ENCODE measurements around the gene SBK3.

The SBK3 gene

GRCh38 chr19:55579766-55580621 is 34.7 kb upstream of the SBK3 start:
- TF ChIP-seq GATA3 (IDR thresholded peaks at IDR 0.05; ENCODE audit: low read depth, low read length) (no peak), GATA2 (IDR thresholded peaks at IDR 0.05; ENCODE audit: low read depth, low read length) (no peak)

DNA sequence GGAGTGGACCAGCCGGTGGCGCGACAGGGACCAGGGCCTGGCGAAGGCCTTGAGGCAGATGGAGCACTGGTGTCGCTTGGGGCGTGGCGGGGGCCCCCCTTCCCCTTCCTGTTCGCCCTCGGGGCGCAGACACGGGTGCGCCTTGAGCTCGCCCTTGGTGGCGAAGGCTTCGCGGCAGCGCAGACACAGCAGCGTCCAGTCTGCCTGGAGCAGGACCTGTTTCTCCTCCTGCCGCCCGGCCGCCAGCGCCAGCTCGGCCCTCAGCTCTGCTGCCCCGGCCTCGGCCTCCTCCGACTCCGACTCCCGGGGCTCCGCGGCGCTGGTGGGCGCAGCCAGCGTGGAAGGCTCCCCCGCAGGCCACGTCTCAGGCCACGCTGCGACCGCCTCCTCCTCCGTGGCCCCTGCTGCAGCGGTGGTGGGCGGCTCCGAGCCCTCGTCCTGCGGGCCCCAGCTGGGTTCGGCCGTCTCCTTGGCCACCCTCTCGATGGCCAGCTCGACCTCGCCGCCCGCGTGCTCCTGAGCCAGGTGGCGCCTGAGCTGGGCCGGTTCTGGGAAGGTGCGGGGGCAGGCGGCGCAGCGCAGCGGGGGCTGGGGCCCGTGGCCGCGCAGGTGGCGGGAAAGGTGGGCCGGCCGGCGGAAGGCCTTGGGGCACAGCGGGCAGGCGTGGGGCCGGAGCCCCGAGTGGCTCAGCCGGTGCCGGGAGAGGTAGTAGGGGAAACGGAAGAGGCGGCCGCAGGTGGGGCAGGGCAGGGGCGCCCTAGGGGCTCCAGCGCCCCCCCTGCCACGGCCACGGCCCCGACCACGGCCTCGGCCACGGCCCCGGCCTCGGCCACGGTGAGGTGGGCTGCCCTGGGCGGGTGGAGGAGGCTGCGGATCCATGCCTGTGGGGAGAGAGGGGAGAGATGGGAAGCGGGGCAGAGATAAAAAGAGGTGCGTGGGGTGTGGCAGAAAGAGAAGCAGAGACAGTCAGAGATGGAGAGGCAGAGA is 33.7 kb upstream of the SBK3 start:
- TF ChIP-seq GATA3 (IDR thresholded peaks at IDR 0.05; ENCODE audit: low read depth, low read length): no peak
- no peak for TF ChIP-seq GATA2 (IDR thresholded peaks at IDR 0.05; ENCODE audit: low read depth, low read length)

DNA sequence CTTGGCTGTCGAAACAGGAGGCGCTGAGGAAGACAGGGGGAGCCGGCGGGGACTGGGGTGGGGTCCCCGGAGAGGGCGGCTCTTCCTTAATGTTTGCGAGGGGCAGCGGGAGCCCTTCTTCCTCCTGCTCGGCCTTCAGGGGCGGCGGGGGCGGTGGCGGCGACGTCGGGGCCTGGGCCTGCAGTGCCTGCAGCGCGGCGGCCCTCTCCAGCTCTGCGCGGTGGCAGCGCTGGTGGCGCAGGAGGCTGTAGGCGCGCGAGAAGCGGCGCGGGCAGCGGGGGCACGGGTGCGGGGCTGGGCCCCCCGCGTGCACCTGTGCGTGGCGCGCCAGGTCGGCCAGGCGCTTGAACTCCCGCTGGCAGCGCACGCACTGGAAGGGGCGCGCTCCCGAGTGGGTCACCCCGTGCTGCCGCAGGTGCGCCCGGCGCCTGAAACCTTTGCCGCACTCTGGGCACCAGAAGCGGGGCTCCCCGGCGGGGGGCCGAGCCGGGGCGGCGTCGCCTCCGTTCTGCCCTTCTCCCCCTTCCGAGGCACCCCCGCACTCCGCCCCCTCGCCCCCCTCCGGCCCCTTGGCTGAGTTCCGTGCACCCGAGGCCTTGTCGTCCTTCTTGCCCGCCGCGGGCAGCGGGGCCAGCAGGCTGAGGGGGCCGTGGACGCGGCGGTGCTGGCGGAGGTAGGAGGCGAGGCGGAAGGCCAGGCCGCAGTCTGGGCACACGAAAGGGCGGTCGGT is 32.9 kb upstream of the SBK3 start:
- TF ChIP-seq GATA2 (IDR thresholded peaks at IDR 0.05; ENCODE audit: low read depth, low read length) (no peak), GATA3 (IDR thresholded peaks at IDR 0.05; ENCODE audit: low read depth, low read length) (no peak)

- TF ChIP-seq GATA2 (IDR thresholded peaks at IDR 0.05; ENCODE audit: low read depth, low read length) (no peak), GATA3 (IDR thresholded peaks at IDR 0.05; ENCODE audit: low read depth, low read length) (no peak)
These were observed 31.4 kb upstream of the SBK3 start for GRCh38 chr19:55576746-55577145.

- TF ChIP-seq GATA2 (IDR thresholded peaks at IDR 0.05; ENCODE audit: low read depth, low read length): no peak
- TF ChIP-seq GATA3 (IDR thresholded peaks at IDR 0.05; ENCODE audit: low read depth, low read length): no peak
These were observed 22.5 kb upstream of the SBK3 start for GRCh38 chr19:55567708-55568328.

GRCh38 chr19:55566823-55567222 is 21.5 kb upstream of the SBK3 start:
- TF ChIP-seq GATA3 (IDR thresholded peaks at IDR 0.05; ENCODE audit: low read depth, low read length): no peak
- no peak for TF ChIP-seq GATA2 (IDR thresholded peaks at IDR 0.05; ENCODE audit: low read depth, low read length)

DNA sequence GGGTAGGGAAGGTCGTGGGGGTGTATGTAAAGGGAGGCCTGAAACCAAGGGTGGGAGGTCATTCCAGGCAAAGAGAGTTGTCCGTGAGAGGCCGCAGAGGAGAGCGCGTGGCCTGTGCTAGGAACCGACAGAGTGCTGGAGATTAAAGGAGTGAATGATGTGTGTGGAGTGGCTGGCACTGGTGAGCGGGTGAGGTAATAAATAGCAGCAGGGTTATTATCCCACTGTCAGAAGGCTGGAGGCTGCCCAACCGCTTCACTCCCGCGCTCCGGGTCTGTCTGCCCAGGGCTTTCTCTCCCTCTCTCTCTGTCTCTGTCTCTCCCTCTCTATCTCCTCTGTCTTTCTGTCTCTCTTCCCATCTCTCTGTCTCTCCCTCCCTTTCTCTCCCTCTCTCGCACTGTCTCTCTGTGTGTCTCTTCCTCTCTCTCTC is 17.9 kb upstream of the SBK3 start:
- TF ChIP-seq GATA2 (IDR thresholded peaks at IDR 0.05; ENCODE audit: low read depth, low read length) (no peak), GATA3 (IDR thresholded peaks at IDR 0.05; ENCODE audit: low read depth, low read length) (no peak)

DNA sequence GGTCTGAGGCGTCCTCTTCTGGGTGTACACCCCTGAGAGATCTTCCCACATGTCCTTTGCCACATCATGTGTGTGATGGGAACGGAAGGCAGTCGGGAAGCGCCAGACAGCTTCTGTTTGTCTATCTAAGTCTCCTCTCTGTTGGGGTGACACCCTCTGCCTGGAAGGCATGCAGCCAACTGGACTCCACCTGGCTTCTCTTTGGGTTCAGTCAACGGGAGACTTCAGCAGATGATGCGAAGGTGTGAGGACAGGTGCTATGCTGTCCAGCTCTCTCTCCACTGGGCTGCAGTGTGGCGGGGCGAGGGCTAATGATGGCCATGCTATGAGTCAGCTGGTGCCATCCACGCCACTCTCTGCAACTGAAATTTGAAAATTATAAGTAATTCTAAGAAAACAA is 14.3 kb upstream of the SBK3 start:
- TF ChIP-seq GATA2 (IDR thresholded peaks at IDR 0.05; ENCODE audit: low read depth, low read length): no peak
- TF ChIP-seq GATA3 (IDR thresholded peaks at IDR 0.05; ENCODE audit: low read depth, low read length): no peak

- TF ChIP-seq GATA2 (IDR thresholded peaks at IDR 0.05; ENCODE audit: low read depth, low read length): no peak
- TF ChIP-seq GATA3 (IDR thresholded peaks at IDR 0.05; ENCODE audit: low read depth, low read length): no peak
These were observed 9.4 kb upstream of the SBK3 start for GRCh38 chr19:55554741-55555152.

- TF ChIP-seq GATA2 (IDR thresholded peaks at IDR 0.05; ENCODE audit: low read depth, low read length): no peak
- no peak for TF ChIP-seq GATA3 (IDR thresholded peaks at IDR 0.05; ENCODE audit: low read depth, low read length)
These were observed 9.0 kb upstream of the SBK3 start for GRCh38 chr19:55554302-55554701.

- TF ChIP-seq GATA2 (IDR thresholded peaks at IDR 0.05; ENCODE audit: low read depth, low read length) (no peak), GATA3 (IDR thresholded peaks at IDR 0.05; ENCODE audit: low read depth, low read length) (no peak)
These were observed 8.2 kb upstream of the SBK3 start for GRCh38 chr19:55553217-55554182.

DNA sequence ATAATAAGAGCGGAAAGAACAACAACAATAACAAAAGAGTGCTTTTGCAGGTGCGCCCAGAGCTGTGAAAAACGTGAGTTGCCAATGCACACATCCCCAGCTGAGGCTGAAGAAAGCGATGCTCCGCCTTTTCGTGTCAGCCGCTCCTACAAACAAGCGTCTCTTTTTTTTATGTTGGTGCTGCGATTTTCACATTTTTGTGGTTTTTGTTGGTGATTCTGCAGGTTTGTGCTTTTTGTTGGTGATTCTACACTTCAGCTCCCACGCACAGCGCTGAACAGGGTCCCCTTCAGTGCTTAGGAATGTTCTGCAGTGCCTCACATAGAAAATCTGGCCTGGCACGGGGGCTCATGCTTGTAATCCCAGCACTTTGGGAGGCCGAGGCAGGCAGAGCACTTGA is 7.3 kb upstream of the SBK3 start:
- no peak for TF ChIP-seq GATA3 (IDR thresholded peaks at IDR 0.05; ENCODE audit: low read depth, low read length)
- no peak for TF ChIP-seq GATA2 (IDR thresholded peaks at IDR 0.05; ENCODE audit: low read depth, low read length)
